AML-193 (cell line): Measurements from ENCODE around the gene TTLL3.

Experiments
- DNase-seq, 2 experiments: peaks; one replicate each; lab custom pipeline; 2025; lab: John Stamatoyannopoulos, UW

Gene TTLL3

GRCh38 chr3:9781978-9782603 lies 28.0 kb upstream of the TTLL3 start:
- DNase-seq: no peak

- peak; percentile 31 to 47 for DNase-seq
Measured at GRCh38 chr3:9782770-9783169, 27.3 kb upstream of the TTLL3 start.

- no peak for DNase-seq
Measured at GRCh38 chr3:9783954-9784353, 26.1 kb upstream of the TTLL3 start.

- no peak for DNase-seq
Measured at GRCh38 chr3:9784965-9785364, 25.1 kb upstream of the TTLL3 start.

- no peak for DNase-seq
Measured at GRCh38 chr3:9785602-9786001, 24.5 kb upstream of the TTLL3 start.

GRCh38 chr3:9786209-9786739 lies 23.8 kb upstream of the TTLL3 start:
- DNase-seq: no peak

- DNase-seq: peak in 1 of 2 experiments; percentile 31
Measured at GRCh38 chr3:9786825-9787669, 23.0 kb upstream of the TTLL3 start.

GRCh38 chr3:9787714-9788113 lies 22.3 kb upstream of the TTLL3 start:
- no peak for DNase-seq

- no peak for DNase-seq
Measured at GRCh38 chr3:9791127-9791526, 18.9 kb upstream of the TTLL3 start.

- peak in 1 of 2 experiments; percentile 54 for DNase-seq
Measured at GRCh38 chr3:9791790-9792404, 18.2 kb upstream of the TTLL3 start.

- peak; percentile 98 to 100 for DNase-seq
Measured at GRCh38 chr3:9792405-9793160, 17.5 kb upstream of the TTLL3 start, which contains the start of the genes ARPC4 and TADA3. TSS of gene ARPC4 (plus strand) at chr3:9793082. CDS start at chr3:9793122, 40 bp downstream. TSS of gene TADA3 (minus strand) at chr3:9792473. CDS start at chr3:9791466, 1,007 bp downstream.

- DNase-seq: peak; percentile 64 to 70
Measured at GRCh38 chr3:9793161-9793781, 16.8 kb upstream of the TTLL3 start.

- no peak for DNase-seq
Measured at GRCh38 chr3:9794400-9794799, 15.7 kb upstream of the TTLL3 start.

GRCh38 chr3:9795207-9795606 lies 14.9 kb upstream of the TTLL3 start:
- DNase-seq: peak in 1 of 2 experiments; percentile 11

GRCh38 chr3:9797196-9797945 lies 12.7 kb upstream of the TTLL3 start:
- no peak for DNase-seq

GRCh38 chr3:9800529-9800928 lies 9.5 kb upstream of the TTLL3 start:
- peak in 1 of 2 experiments; percentile 21 for DNase-seq

- no peak for DNase-seq
Measured at GRCh38 chr3:9803494-9803893, 6.6 kb upstream of the TTLL3 start.

GRCh38 chr3:9804996-9805395 lies 5.1 kb upstream of the TTLL3 start:
- no peak for DNase-seq

- DNase-seq: no peak
Measured at GRCh38 chr3:9806137-9806536, 3.9 kb upstream of the TTLL3 start.
